Right forelimb (tissue), 1 donor: ENCODE results near the gene RANBP17.
"Not testable (repeated sequence)": the region's sequence is repeated elsewhere in the genome, so short reads cannot be mapped to it uniquely, and the experiment has no call there.

ENCODE experiments used
- DNase-seq: peaks from one replicate; pipeline ENCODE4 v3.0.0-alpha.2; 2018

RANBP17 gene

GRCh38 chr5:171162165-171162564 lies 300.3 kb downstream of the RANBP17 start:
- no peak for DNase-seq

GRCh38 chr5:171162596-171162995 lies 300.8 kb downstream of the RANBP17 start:
- DNase-seq: no peak

GRCh38 chr5:171166766-171167165 lies 304.9 kb downstream of the RANBP17 start:
- no peak for DNase-seq

- DNase-seq: no peak
Observed at GRCh38 chr5:171168171-171168570, 306.4 kb downstream of the RANBP17 start.

GRCh38 chr5:171174960-171175359 lies 313.1 kb downstream of the RANBP17 start:
- DNase-seq: not testable (repeated sequence)

- no peak for DNase-seq
Observed at GRCh38 chr5:171175746-171176145, 313.9 kb downstream of the RANBP17 start.

- DNase-seq: not testable (repeated sequence)
Observed at GRCh38 chr5:171178190-171178589, 316.4 kb downstream of the RANBP17 start.

GRCh38 chr5:171188016-171188415 lies 326.2 kb downstream of the RANBP17 start:
- DNase-seq: no peak

- no peak for DNase-seq
Observed at GRCh38 chr5:171189442-171189841, 327.6 kb downstream of the RANBP17 start.

- DNase-seq: no peak
Observed at GRCh38 chr5:171192111-171192510, 330.3 kb downstream of the RANBP17 start.

- no peak for DNase-seq
Observed at GRCh38 chr5:171201310-171201709, 339.5 kb downstream of the RANBP17 start.

- no peak for DNase-seq
Observed at GRCh38 chr5:171205375-171205774, 343.6 kb downstream of the RANBP17 start.

- DNase-seq: no peak
Observed at GRCh38 chr5:171207256-171207847, 345.5 kb downstream of the RANBP17 start.

GRCh38 chr5:171221916-171222315 lies 360.1 kb downstream of the RANBP17 start:
- no peak for DNase-seq

- DNase-seq: no peak
Observed at GRCh38 chr5:171223927-171224326, 362.1 kb downstream of the RANBP17 start.

- no peak for DNase-seq
Observed at GRCh38 chr5:171226096-171226754, 364.4 kb downstream of the RANBP17 start.

GRCh38 chr5:171226864-171227263 lies 365.0 kb downstream of the RANBP17 start:
- no peak for DNase-seq

- no peak for DNase-seq
Observed at GRCh38 chr5:171236651-171237050, 374.8 kb downstream of the RANBP17 start.

GRCh38 chr5:171242521-171242920 lies 380.7 kb downstream of the RANBP17 start:
- DNase-seq: no peak

- DNase-seq: no peak
Observed at GRCh38 chr5:171246231-171246630, 384.4 kb downstream of the RANBP17 start.

- no peak for DNase-seq
Observed at GRCh38 chr5:171249460-171249859, 387.6 kb downstream of the RANBP17 start.

- no peak for DNase-seq
Observed at GRCh38 chr5:171250738-171251137, 388.9 kb downstream of the RANBP17 start.

- DNase-seq: no peak
Observed at GRCh38 chr5:171251519-171251918, 389.7 kb downstream of the RANBP17 start.

GRCh38 chr5:171252674-171253073 lies 390.9 kb downstream of the RANBP17 start:
- no peak for DNase-seq
